HG03045 (cell line): Measurements from ENCODE around the gene TRAF2.
"Not testable (repeated sequence)": the region's sequence is repeated elsewhere in the genome, so short reads cannot be mapped to it uniquely, and the experiment has no call there.

Experiments
- ATAC-seq: cut with Tn5 transposase; IDR thresholded peaks from one replicate; pipeline ENCODE4 v1.9.1; 2021; ENCODE audit warnings: mild to moderate bottlenecking, moderate library complexity; ENCODE audit not compliant: unreplicated experiment

Gene TRAF2

DNA sequence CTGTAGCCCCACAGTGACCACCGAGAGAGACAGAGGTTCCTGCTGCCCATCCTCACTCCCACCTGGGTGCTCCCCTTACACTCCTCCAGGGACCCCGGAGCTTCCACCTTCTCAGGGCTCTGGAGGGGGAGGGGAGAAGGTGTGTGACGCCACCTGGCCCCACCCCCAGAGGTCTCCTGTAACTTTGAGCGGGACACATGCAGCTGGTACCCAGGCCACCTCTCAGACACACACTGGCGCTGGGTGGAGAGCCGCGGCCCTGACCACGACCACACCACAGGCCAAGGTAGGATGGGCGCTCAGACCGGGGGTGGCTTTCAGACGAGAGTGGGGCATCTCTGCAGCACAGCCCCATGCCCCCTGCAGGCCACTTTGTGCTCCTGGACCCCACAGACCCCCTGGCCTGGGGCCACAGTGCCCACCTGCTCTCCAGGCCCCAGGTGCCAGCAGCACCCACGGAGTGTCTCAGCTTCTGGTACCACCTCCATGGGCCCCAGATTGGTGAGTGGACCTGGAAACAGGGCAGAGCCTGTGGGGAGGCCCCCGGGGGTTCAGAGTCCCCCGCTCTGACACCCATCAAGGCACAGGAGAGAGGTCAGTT lies 29.7 kb upstream of the TRAF2 start:
- no peak for ATAC-seq

GRCh38 chr9:136857166-136857565 lies 29.1 kb upstream of the TRAF2 start:
- ATAC-seq, result no peak

DNA sequence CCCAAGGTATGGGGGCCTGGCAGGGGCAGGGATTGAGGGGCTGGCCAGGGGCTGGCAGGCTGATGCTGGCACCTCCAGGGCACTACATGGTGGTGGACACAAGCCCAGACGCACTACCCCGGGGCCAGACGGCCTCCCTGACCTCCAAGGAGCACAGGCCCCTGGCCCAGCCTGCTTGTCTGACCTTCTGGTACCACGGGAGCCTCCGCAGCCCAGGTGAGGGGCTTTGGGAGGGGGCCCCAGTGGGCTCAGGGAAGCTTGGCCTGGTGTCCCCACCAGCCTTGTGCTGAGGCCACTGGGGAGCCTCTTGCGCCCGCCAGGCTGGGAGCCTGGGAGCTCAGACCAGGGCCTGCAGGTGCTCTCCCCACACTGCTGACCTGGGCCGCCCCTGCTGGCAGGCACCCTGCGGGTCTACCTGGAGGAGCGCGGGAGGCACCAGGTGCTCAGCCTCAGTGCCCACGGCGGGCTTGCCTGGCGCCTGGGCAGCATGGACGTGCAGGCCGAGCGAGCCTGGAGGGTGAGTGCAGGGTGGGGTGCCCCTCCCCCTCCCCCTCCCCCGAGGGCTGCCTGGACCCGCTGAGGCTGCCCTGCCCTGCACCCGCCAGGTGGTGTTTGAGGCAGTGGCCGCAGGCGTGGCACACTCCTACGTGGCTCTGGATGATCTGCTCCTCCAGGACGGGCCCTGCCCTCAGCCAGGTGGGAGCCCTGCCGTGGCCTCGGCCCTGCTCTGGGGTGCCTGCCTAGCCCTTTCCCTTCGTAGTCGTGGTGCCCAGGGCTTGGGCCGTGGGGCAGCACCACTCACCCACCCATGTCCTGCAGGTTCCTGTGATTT lies 28.5 kb upstream of the TRAF2 start:
- ATAC-seq, result no peak

DNA sequence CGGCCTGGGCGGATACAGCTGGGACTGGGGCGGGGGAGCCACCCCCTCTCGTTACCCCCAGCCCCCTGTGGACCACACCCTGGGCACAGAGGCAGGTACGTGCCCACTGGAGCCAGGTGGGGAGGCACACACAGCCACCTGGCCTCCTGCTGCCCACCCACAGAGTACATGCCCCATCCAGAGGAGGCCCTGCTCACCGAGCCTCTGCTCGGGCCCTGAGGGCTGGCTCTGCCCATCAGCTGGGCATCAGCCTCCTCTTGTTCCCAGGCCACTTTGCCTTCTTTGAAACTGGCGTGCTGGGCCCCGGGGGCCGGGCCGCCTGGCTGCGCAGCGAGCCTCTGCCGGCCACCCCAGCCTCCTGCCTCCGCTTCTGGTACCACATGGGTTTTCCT lies 27.9 kb upstream of the TRAF2 start:
- ATAC-seq, result no peak

- ATAC-seq, result no peak
These were observed 27.2 kb upstream of the TRAF2 start for GRCh38 chr9:136858844-136859757.

GRCh38 chr9:136860529-136860928 lies 25.8 kb upstream of the TRAF2 start:
- ATAC-seq, result no peak

DNA sequence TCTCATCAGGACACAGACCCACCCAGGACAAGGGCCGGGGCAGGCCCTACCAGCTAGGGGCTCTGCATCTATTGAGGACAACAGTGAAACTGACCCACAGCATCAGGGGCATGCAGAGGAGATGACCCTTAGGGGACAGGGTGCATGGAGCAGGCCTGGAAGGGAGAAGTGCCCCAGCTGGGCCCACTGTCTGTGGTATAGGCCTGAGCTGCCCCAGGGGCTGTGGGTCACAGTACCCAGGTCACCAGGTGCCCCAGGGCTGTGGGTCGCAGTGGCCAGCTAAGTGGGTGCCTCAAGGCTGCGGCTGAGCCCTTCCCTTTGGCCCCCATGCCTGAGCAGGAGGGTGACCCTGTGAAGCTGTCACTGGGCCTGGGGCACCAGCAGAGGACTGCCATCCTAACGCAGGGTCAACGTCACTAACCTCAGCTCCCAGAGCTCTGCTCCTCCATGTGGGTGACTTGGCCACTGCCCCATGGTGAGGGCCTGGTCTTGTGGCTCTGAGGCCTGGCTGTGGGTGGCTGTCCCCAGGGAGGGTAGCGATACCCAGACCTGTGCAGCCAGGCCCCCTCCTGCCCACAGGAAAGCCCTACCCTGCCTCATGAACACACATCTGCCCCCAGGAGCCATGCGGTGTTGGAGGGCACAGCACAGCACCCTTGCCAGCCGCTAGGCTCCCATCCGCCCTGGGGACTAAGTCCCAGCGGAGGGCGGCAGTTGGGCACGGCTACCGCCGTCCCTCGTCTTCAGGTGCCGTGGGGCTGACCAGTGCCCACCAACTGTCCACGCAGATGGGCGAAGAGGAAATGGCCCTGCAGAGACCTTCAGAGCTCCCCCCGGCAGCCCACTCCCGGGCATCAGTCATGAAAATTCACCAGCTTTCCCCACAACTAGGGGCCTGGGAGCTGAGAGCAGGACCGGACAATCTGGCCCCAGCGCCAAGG lies 25.1 kb upstream of the TRAF2 start:
- ATAC-seq, result no peak

GRCh38 chr9:136861874-136862457 lies 24.4 kb upstream of the TRAF2 start:
- ATAC-seq, result no peak

DNA sequence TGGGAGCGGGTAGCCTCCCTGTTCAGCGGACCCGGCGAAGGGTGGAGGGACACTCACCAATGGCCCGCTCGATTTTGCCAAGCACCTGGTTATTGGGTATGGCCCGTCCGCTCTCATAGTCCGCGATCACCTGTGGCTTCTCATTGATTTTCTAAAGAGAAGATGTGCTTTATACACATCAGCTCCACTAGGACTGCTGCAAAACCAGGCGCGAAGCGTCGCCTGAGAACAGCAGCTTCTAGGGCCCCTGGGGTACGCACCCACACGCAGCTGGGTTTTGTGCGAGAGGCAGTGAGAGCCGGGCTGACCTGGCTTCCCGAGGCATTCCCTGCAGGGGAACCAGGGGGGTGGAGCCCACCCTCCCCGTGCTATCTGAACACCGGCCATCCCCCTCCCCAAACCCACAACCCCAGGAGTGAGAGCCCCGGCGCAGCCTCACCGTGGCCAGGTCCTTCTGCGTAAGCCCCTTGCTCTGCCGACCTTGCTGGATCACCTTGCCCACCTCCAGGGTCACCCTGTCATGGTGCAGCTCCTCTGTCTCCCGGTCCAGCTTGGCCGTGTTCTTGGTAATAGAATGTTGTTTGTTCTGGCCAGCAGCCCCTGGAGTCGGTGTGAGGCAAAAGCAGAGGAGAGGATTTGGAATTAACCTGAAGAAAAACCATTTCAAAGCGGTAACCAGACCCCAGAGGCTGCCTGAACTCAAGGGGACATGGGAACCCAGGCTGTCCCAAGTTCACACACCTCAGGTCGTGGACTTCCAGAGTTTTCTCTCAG lies 23.3 kb upstream of the TRAF2 start:
- ATAC-seq, result no peak

DNA sequence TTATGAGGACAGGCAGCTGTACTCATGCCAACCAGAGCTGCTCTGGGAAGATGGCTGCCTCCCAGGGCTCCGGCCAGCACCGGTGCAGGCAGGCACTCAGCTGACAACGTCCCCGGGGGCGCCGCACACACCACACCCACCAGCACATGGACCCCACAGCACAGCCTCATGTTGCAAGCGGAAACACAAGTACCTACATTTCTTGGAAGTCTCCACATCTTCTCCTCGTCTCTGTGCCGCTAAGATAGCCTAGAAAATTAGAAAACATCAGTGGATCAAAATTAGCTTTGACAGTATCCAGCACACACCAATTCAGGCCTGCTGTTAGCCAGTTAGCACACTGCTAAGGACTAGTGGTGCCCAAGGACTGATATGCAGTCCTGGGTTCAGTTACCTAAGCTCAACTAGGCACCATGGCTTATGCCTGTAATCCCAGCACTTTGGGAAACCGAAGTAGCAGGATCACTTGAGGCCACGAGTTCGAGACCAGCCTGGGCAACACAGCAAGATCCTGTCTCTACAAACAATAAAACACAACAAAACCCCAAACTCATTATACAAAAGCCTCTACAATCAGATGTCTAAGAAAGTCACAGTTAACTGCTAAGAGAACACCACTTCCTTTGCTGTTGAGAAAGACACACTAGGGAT lies 22.6 kb upstream of the TRAF2 start:
- no peak for ATAC-seq

DNA sequence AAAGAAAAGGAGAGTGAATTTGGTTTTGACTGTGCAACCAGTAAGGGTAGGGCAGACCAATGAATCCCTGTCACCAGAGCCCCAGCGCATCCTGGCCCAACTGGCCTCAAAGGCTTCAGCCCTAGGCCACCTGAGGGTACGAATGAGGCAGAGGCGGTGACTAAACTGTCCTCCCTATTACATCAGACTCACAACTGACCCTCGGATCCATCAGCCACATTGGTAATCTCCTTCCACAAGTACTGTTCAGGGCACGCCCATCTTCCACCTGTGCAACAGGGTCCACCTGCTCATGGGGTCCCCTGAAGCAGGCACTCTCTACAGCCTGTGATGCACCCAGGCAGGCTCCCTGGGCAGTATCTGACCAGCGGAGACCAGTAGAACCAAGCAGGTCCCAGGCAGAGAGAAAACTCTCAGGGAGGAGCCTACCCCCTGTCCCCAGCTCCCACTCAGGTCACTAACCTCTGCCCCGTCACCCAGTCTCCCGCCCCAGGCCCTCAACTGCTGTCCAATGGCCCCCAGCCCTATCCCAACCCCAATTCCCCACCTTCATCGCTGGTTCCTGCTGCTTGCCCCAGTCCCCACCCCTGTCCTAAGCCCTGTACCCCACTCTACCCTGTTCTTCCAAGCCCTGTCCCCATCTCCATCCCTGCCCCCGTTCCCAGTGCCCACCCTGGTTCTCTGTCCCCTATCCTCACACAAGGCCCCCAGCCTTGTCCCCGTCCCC lies 21.1 kb upstream of the TRAF2 start:
- no peak for ATAC-seq

DNA sequence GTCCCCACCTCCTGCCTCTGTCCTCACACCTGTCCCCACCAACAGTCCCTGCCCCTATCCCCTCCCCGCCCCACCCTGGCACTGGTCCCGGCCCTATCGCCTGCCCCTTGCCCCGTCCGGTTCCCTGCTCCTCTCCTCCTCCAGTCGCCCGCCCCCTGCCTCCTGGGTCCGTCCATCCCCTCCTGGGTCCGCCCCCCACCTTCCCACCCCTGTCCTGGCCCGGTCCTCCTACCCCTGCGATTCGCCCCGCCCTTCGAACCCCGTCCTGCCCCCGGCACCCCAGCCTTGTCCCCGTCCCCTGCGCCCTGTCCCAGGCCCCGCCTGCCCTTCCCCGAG lies 20.6 kb upstream of the TRAF2 start:
- no peak for ATAC-seq

- not testable (repeated sequence) for ATAC-seq
These were observed 19.4 kb upstream of the TRAF2 start for GRCh38 chr9:136866898-136867421.

GRCh38 chr9:136867480-136867879 lies 18.8 kb upstream of the TRAF2 start:
- no peak for ATAC-seq

GRCh38 chr9:136867917-136868316 lies 18.4 kb upstream of the TRAF2 start:
- ATAC-seq, result no peak

GRCh38 chr9:136868644-136869043 lies 17.7 kb upstream of the TRAF2 start:
- no peak for ATAC-seq

GRCh38 chr9:136869611-136870010 lies 16.7 kb upstream of the TRAF2 start:
- not testable (repeated sequence) for ATAC-seq

- no peak for ATAC-seq
These were observed 11.2 kb upstream of the TRAF2 start for GRCh38 chr9:136875155-136875554.
